K562 (cell line): ENCODE data around the gene CGREF1. TPM values are rescaled to one million over a fixed set of nuclear protein-coding genes. Genes with fewer than 3 reads are reported as not detected.

Source experiments
- HDAC2 ChIP-seq: fragments of 450-650 bp; IDR thresholded peaks from 2 replicates; pipeline ENCODE4 v1.6.1; 2016; ENCODE audit warnings: mild to moderate bottlenecking
- HNRNPK ChIP-seq: fragments of 200-400 bp; formaldehyde crosslinking; IDR thresholded peaks from one replicate; pipeline ENCODE4 v1.6.1; 2018; ENCODE audit warnings: mild to moderate bottlenecking, low read depth, low read length; ENCODE audit not compliant: poor library complexity, severe bottlenecking
- KDM2B ChIP-seq: fragments of 250-450 bp; sonication (Bioruptor Pico); IDR thresholded peaks from 2 replicates; pipeline ENCODE4 v1.8.0; 2021; ENCODE audit warnings: mild to moderate bottlenecking, moderate library complexity
- TARDBP ChIP-seq: fragments of 450-650 bp; IDR thresholded peaks from 2 replicates; pipeline ENCODE4 v1.6.1; 2016
- ZNF232 ChIP-seq: sonication (generic); formaldehyde crosslinking; IDR thresholded peaks from 2 replicates; pipeline ENCODE4 v1.8.0; 2022; ENCODE audit warnings: mild to moderate bottlenecking, missing genetic modification reagents
- polyA plus RNA-seq, 8 experiments: library from polyadenylated mRNA; depleted of rRNA in 4 of 8; stranded (reverse) in 5 of 8; unstranded in 3 of 8; fragments of >200 nt; fragmentation: Nextera tagmentation in 2 of 8; fragmentation: Illumina TruSeq in 1 of 8; extraction: Ambion mirVana in 2 of 8; extraction: Trizol in 1 of 8; gene quantifications; 2 replicates each; pipeline versions ENCODE4 v1.2.1 to v1.2.3, GENCODE V29; 2011 to 2014; ENCODE audit warnings: inconsistent platforms in 1 of 8, missing spikeins in 1 of 8
- total RNA-seq, 7 experiments: library from RNA; depleted of rRNA in 6 of 7; stranded (reverse); fragments of >200 nt in 6 of 7; fragmentation: Illumina TruSeq in 2 of 7; extraction: Trizol in 2 of 7; gene quantifications; 2 replicates each; pipeline versions ENCODE4 v1.2.1 to v1.2.3, GENCODE V29; 2011 to 2021; ENCODE audit warnings: low replicate concordance in 1 of 7
- TF ChIP-seq, protein P1 (sequence below): sonication (generic); formaldehyde crosslinking; IDR thresholded peaks from 2 replicates; pipeline ENCODE4 v1.8.0; 2022; ENCODE audit warnings: mild to moderate bottlenecking, low read depth, missing genetic modification reagents
- TF ChIP-seq, protein P2 (sequence below), 2 experiments: fragments of 450-650 bp; formaldehyde crosslinking in 1 of 2; IDR thresholded peaks; 2 replicates each; pipeline versions ENCODE4 v1.4.0 to v1.6.1; 2014 to 2020; ENCODE audit warnings: mild to moderate bottlenecking in 2 of 2, borderline replicate concordance in 1 of 2, low read depth in 1 of 2
- TF ChIP-seq, protein P3 (sequence below): fragments of 250-450 bp; sonication (Bioruptor Pico); IDR thresholded peaks from 2 replicates; pipeline ENCODE4 v1.5.0; 2022; ENCODE audit warnings: mild to moderate bottlenecking
- TF ChIP-seq, protein P4 (sequence below): fragments of 450-650 bp; IDR thresholded peaks from one replicate; pipeline ENCODE4 v1.6.1; 2018; ENCODE audit warnings: mild to moderate bottlenecking, moderate library complexity; ENCODE audit not compliant: partially characterized antibody
- TF ChIP-seq, protein P5 (sequence below): fragments of 200-400 bp; formaldehyde crosslinking; IDR thresholded peaks from 2 replicates; pipeline ENCODE4 v1.6.1; 2017; ENCODE audit warnings: mild to moderate bottlenecking, low read depth, low read length, moderate library complexity

The CGREF1 gene
- total and polyA plus RNA-seq, 9 of the 15 experiments (the other 6 are each of a cell fraction or from before 2014, with no cell fraction given), result 0.07 to 0.50 (median 0.37) TPM

DNA sequence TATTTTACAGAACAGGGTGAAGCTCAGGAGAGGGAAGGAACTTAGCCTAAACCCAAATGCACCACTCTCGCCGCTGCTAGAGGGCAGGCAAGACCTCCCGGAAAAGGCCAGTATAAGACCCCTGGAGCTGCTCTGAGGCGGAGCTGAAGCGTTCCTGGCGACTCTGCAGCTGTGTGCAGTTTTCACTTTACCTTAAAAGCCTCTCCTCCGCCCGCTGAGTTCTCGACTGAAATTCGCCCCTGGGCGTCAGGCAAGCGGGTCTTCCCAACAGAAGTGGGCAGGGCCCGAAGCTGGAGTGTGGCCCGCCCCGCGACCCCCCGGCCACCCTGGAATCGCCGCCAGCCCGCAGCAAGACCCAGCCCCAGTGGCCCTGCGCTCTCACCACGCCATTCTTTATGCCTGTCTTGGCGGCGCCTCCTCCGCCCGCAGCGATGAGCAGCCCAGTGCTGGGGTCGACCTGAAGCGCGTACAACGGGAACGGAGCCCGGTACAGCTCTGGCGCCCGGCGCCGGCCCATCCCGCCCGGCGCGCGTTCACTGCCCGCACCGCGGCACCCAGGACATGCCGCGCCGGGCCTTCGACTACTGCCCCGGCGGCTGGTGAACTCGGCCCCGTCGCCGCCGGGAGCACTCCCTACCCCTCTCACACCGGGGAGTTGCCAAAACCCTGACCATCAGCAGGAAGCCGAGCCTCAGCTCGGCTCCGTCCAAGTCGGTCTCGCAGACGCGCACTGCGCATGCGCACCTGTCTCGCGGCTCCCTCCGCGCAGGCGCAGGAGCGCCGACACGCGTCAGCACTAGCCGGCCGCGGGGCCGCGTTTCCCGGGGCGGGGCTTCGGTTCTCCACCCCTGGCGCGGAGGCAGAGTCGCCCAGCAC is 15.2 kb upstream of the CGREF1 start, which contains the start of gene PREB (continued):
- TF ChIP-seq, protein P1, sequence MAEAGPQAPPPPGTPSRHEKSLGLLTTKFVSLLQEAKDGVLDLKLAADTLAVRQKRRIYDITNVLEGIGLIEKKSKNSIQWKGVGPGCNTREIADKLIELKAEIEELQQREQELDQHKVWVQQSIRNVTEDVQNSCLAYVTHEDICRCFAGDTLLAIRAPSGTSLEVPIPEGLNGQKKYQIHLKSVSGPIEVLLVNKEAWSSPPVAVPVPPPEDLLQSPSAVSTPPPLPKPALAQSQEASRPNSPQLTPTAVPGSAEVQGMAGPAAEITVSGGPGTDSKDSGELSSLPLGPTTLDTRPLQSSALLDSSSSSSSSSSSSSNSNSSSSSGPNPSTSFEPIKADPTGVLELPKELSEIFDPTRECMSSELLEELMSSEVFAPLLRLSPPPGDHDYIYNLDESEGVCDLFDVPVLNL, result no peak
- TF ChIP-seq, protein P2, sequence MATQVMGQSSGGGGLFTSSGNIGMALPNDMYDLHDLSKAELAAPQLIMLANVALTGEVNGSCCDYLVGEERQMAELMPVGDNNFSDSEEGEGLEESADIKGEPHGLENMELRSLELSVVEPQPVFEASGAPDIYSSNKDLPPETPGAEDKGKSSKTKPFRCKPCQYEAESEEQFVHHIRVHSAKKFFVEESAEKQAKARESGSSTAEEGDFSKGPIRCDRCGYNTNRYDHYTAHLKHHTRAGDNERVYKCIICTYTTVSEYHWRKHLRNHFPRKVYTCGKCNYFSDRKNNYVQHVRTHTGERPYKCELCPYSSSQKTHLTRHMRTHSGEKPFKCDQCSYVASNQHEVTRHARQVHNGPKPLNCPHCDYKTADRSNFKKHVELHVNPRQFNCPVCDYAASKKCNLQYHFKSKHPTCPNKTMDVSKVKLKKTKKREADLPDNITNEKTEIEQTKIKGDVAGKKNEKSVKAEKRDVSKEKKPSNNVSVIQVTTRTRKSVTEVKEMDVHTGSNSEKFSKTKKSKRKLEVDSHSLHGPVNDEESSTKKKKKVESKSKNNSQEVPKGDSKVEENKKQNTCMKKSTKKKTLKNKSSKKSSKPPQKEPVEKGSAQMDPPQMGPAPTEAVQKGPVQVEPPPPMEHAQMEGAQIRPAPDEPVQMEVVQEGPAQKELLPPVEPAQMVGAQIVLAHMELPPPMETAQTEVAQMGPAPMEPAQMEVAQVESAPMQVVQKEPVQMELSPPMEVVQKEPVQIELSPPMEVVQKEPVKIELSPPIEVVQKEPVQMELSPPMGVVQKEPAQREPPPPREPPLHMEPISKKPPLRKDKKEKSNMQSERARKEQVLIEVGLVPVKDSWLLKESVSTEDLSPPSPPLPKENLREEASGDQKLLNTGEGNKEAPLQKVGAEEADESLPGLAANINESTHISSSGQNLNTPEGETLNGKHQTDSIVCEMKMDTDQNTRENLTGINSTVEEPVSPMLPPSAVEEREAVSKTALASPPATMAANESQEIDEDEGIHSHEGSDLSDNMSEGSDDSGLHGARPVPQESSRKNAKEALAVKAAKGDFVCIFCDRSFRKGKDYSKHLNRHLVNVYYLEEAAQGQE (IDR thresholded peaks at IDR 0.05; ENCODE audit: borderline replicate concordance), result no peak
- TF ChIP-seq, protein P2 (CRISPR knock-in tag; IDR thresholded peaks at IDR 0.05; ENCODE audit: low read depth), result peak; percentile 50; the same call in 1 of the 2 replicates
- TF ChIP-seq, protein P3, sequence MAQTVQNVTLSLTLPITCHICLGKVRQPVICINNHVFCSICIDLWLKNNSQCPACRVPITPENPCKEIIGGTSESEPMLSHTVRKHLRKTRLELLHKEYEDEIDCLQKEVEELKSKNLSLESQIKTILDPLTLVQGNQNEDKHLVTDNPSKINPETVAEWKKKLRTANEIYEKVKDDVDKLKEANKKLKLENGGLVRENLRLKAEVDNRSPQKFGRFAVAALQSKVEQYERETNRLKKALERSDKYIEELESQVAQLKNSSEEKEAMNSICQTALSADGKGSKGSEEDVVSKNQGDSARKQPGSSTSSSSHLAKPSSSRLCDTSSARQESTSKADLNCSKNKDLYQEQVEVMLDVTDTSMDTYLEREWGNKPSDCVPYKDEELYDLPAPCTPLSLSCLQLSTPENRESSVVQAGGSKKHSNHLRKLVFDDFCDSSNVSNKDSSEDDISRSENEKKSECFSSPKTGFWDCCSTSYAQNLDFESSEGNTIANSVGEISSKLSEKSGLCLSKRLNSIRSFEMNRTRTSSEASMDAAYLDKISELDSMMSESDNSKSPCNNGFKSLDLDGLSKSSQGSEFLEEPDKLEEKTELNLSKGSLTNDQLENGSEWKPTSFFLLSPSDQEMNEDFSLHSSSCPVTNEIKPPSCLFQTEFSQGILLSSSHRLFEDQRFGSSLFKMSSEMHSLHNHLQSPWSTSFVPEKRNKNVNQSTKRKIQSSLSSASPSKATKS (CRISPR knock-in tag), result no peak
- TF ChIP-seq ZNF232 (CRISPR knock-in tag), result no peak
- TF ChIP-seq, protein P4, sequence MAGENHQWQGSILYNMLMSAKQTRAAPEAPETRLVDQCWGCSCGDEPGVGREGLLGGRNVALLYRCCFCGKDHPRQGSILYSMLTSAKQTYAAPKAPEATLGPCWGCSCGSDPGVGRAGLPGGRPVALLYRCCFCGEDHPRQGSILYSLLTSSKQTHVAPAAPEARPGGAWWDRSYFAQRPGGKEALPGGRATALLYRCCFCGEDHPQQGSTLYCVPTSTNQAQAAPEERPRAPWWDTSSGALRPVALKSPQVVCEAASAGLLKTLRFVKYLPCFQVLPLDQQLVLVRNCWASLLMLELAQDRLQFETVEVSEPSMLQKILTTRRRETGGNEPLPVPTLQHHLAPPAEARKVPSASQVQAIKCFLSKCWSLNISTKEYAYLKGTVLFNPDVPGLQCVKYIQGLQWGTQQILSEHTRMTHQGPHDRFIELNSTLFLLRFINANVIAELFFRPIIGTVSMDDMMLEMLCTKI, result no peak
- 0 out of 2 replicates have a peak, but pooled peaks have one; percentile 21 for TF ChIP-seq HDAC2
- TF ChIP-seq KDM2B (CRISPR knock-in tag), result peak; percentile 57; the same call in 1 of the 2 replicates
- no peak for TF ChIP-seq HNRNPK
- TF ChIP-seq TARDBP, result peak; percentile 21; the same call in 1 of the 2 replicates
- TF ChIP-seq, protein P5, sequence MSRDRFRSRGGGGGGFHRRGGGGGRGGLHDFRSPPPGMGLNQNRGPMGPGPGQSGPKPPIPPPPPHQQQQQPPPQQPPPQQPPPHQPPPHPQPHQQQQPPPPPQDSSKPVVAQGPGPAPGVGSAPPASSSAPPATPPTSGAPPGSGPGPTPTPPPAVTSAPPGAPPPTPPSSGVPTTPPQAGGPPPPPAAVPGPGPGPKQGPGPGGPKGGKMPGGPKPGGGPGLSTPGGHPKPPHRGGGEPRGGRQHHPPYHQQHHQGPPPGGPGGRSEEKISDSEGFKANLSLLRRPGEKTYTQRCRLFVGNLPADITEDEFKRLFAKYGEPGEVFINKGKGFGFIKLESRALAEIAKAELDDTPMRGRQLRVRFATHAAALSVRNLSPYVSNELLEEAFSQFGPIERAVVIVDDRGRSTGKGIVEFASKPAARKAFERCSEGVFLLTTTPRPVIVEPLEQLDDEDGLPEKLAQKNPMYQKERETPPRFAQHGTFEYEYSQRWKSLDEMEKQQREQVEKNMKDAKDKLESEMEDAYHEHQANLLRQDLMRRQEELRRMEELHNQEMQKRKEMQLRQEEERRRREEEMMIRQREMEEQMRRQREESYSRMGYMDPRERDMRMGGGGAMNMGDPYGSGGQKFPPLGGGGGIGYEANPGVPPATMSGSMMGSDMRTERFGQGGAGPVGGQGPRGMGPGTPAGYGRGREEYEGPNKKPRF, result no peak
